Hippocampal formation (tissue), 2 donors: ENCODE results near the gene TOP2B.

Experiments
- DNase-seq, 2 donors: peaks; one replicate each; lab custom pipeline; 2025; lab: John Stamatoyannopoulos, UW

Gene TOP2B

GRCh38 chr3:25620493-25620892, 44.2 kb downstream of the TOP2B start:
- no peak for DNase-seq

GRCh38 chr3:25619382-25619781, 45.3 kb downstream of the TOP2B start:
- no peak for DNase-seq

- no peak for DNase-seq
Observed at GRCh38 chr3:25618028-25618427, 46.7 kb downstream of the TOP2B start.

GRCh38 chr3:25611193-25611592, 53.5 kb downstream of the TOP2B start:
- DNase-seq, result no peak

- DNase-seq, result no peak
Observed at GRCh38 chr3:25610779-25611178, 53.9 kb downstream of the TOP2B start.

GRCh38 chr3:25610167-25610566, 54.5 kb downstream of the TOP2B start:
- no peak for DNase-seq

GRCh38 chr3:25604107-25604805, 60.5 kb downstream of the TOP2B start:
- DNase-seq, result no peak

GRCh38 chr3:25603703-25604102, 61.0 kb downstream of the TOP2B start:
- DNase-seq, result no peak

- no peak for DNase-seq
Observed at GRCh38 chr3:25597535-25598101, 67.1 kb downstream of the TOP2B start.

GRCh38 chr3:25594007-25594502, 70.7 kb downstream of the TOP2B start:
- DNase-seq, result peak in 1 of 2 donors; percentile 60

- DNase-seq, result no peak
Observed at GRCh38 chr3:25593001-25593400, 71.7 kb downstream of the TOP2B start.

- no peak for DNase-seq
Observed at GRCh38 chr3:25592510-25592968, 72.2 kb downstream of the TOP2B start.

- DNase-seq, result no peak
Observed at GRCh38 chr3:25589783-25590258, 74.9 kb downstream of the TOP2B start.

GRCh38 chr3:25589104-25589782, 75.5 kb downstream of the TOP2B start:
- no peak for DNase-seq

- no peak for DNase-seq
Observed at GRCh38 chr3:25588441-25589103, 76.1 kb downstream of the TOP2B start.

GRCh38 chr3:25587975-25588374, 76.7 kb downstream of the TOP2B start:
- DNase-seq, result no peak

- DNase-seq, result no peak
Observed at GRCh38 chr3:25587526-25587925, 77.2 kb downstream of the TOP2B start.

GRCh38 chr3:25587094-25587493, 77.6 kb downstream of the TOP2B start:
- no peak for DNase-seq

- no peak for DNase-seq
Observed at GRCh38 chr3:25586553-25586952, 78.2 kb downstream of the TOP2B start.

GRCh38 chr3:25586167-25586505, 78.6 kb downstream of the TOP2B start:
- DNase-seq, result no peak

GRCh38 chr3:25585361-25586166, 79.1 kb downstream of the TOP2B start:
- DNase-seq, result no peak
